NCI-H524 (cell line): ENCODE measurements around the gene CCL2.

Source experiments
- DNase-seq, 2 experiments: peaks; one replicate each; lab custom pipeline; 2025; lab: John Stamatoyannopoulos, UW

Gene CCL2

DNA sequence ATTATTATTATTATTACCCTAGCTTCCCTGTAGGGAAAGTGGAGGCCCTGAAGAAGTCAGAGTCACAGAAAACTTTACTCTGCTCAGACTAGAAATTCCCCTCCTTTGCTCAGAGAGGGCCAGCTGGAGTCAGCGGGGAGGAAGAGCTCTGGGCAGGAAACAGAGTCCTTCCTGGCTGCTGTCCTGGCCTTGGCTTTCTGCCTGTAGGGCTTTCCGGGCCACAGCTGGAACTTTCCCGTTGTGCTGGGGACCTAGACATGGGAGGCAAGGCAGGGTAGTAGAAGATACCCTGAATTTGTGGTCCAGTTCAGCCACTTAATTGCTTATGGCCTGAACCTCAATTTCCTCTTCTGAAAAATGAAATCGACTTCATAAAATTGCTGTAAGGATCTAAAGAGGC, 14.0 kb upstream of the CCL2 start:
- no peak for DNase-seq

DNA sequence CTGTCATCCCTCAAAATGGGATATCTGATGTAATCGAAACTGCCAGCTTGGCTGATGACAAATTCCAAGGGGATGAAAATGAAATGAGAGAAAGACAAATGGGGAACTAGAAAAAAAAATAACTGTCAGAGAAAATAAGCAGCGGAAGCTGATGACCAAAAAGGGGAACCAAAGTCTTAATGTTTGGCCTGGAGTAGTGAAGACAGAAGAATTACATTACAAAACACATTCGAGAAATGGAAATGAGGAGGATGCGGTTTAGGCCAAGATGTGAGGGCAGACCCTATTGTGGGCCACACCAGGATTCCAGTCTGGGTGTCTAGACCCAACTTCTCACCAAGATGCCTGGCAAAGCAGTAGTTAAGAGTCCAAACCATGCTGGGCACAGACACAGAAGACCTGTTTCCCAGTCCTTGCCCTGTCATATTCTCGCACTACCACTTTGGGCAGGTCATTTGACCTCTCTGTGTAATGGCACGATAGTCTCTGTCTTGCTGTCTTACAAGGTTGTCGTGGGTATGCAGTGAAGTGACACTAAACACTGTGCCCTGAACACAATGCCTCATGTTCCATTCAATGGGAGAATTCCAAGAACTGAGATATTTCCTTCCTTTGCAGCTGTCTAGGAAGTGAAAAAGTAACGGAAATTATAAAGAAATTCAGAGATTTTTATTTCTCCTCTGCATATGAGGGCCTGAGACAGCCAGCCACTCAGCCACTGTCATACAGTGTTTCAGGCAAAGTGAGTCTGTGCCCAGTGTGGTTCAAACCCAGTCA, 12.3 kb upstream of the CCL2 start:
- DNase-seq = no peak

DNA sequence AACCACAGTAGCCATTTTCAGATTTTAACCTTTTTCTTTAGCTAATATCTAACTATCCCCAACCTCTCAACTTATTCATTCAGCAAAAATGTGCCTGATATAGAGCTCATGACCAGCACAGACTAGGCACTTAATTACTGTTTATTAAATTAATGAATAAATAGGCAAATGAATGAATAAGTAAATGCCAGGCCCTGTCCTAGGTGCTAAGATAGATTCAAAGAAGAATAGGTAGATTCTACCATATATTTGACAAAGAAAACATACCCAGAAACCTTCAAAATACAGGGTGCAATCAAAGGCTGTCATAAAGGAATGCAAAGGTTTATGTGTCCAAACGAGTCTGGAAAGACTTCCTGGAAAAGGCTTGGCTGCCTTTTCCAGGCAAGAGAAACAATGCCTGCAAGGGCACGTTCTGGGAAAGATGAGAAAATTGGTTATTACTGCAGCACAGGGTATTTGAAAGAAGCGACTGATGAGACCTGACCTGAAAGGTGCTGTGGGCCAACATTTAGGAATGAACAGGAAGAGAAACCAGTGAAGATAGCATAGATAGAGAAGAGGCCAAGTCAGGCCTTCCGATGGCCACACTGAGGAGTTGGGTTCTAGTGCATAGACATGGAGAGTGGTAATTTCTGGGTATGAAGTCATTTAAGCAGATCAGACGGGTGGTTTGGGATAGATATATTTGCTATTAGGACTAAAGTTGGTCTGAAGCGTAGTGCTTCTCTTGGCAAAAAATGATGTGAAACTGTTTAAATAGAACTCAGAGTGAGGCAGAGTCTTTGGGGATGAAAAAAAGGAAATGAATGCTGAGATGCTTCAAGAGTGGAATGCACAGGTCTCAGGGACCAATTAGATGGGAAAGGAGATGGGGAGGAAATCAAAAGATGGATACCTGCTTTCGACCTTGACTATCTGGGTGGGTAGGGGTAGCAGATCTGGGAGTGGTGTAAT, 11.4 kb upstream of the CCL2 start:
- no peak for DNase-seq

DNA sequence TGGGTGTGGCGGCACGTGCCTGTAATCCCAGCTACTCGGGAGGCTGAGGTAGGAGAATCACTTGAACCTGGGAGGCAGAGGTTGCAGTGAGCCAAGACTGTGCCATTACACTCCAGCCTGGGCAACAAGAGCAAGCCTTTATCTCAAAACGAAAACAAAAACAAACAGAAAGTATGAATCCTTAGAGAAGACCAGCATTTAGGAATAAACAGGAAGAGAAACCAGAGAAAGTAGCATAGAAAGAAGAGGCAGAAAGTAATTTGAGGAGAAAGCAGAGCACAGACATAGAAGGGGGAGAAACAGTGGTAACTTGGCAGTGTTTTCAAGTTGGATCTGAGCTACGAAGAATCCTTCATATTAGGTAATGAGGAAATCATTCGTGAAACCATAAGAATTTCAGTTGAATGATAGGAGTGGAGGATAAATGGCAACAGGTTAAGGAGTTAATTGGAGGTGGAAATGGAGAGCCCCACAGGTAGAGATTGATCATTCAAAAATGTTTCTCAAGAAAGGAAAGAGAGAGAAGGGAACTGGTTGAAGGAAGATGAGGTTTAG, 9.7 kb upstream of the CCL2 start:
- DNase-seq = no peak

DNA sequence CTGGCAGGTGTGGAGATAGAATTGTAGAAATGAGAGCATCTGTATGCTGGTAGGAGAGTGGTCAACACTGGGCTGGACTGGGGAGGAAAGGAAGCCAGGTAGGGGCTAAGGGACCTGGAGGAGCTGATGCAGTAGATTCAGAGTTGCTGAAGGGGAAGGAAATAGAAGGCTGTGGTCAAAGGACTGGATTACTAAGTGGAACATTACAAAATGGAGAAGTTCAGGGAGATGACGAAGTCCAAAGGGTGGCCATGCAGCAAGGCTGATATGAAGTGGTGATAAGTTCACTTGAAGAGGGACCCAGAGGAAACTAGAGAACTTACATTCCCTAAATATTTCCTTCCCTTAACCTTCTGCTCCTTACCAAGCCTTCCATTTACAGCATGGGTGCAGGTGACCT, 8.6 kb upstream of the CCL2 start:
- DNase-seq = no peak

DNA sequence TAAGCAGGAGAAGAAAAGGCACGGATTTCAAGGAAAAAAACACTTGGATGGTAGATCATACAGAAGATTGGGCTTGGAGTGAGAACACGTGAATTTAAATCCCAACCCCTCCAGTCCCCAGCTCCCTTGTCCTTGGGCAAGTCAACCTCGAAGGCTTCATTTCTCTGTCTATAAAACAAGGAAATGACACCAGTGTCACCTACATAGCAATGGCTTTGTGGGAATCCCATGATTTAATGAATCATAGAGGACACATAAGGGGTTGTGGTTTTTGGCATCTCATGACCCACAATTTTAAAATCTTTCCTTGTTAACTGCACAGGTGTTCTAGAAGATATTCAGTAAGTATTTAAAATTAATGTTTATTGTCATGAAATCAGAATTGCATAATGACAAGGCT, 8.2 kb upstream of the CCL2 start:
- no peak for DNase-seq

DNA sequence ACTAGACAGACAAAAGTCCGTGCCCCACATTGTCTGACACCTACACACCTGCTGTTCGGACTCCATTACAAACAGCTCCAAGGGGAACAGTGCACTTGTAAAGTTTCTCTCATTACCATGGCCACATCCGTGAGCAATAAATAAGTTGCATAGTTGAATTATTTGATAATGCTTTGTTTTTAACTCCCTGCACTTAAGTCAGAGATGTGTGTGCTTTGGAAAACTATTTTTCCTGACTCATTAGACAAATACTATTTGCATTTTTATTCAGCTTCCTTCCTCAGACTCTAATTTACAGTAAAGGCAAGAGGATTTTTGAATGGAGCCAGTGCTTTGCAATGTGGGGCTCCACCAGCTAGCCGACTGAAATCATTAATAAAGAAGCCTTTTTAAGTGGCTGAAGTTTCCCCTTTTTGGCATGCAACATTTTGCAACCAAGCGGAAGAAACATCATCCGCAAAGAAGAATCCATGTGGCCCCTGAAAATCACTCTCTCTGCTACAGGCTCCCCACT, 6.5 kb upstream of the CCL2 start:
- no peak for DNase-seq

DNA sequence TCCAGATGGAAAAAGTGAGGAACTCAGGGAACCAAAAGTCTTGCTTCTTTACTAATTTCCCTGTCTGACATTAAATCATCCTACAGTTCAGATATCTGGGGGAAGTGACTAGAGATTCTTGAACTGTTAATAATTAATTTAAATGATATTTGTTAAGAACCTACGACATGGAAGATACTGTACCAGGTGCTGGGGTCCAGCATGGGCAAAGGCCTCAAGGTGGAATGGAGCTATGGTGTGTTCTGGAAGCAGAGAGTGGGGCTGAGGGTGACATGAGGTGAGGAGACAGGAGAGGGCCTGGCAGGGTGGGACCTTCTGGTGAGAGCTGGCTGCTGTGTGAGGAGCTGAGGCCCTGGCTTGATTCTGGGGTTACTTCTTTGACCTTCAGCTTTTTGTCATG, 6.0 kb upstream of the CCL2 start:
- DNase-seq = no peak

DNA sequence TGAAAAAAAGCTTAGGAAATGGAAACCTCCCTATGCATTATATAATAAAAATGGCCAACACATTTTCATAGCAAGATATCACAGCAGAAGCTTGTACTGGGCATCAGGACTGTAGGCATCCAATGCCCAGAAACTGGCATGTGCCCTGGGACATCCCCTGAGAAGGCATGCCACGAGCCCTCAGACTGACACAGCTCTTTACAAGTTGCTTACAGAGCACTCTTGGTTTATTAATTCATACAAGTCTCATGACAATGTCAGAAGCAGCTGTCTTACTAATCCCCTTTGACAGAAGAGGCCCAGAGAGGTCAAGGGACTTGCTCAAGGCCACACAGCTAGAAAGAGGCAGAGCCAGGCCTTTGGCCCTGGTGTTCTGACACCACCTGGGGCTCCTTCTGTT, 5.6 kb upstream of the CCL2 start:
- no peak for DNase-seq

DNA sequence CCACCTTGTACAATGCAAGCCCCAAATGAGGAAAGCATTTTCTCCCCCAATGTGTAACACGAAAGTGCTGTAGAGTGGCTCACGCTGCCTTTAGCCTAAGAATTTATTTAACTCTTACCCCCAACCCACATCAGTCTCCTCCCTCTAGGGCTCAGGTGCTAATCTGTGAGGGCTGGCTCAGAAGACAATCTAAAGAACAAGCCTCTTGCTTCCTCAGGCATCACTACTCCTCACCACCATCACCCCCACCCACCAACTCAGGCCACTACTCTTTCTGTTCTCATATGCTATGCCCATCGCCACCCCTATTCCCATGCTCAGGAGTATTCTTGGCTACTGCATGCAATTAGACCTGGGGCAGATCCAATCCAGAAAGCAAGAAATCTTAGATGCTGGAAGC, 3.9 kb upstream of the CCL2 start:
- DNase-seq = no peak

DNA sequence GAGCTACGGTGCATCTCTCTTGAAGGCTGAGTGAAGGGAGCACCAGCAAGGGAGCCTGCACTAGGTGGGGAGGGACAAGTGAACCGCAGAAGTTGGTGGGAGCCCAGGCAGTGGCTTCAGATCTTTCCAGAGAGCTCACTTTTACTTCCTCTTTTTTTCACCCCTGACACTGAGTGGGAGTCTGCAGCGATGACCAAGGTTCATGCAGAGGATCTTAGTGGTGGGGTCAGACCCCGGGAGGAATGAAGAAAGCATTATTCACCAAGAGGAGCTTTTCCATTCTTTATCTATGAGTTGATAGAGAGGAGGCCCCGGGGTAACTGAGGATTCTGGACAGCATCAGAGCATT, 3.0 kb upstream of the CCL2 start:
- DNase-seq = no peak

DNA sequence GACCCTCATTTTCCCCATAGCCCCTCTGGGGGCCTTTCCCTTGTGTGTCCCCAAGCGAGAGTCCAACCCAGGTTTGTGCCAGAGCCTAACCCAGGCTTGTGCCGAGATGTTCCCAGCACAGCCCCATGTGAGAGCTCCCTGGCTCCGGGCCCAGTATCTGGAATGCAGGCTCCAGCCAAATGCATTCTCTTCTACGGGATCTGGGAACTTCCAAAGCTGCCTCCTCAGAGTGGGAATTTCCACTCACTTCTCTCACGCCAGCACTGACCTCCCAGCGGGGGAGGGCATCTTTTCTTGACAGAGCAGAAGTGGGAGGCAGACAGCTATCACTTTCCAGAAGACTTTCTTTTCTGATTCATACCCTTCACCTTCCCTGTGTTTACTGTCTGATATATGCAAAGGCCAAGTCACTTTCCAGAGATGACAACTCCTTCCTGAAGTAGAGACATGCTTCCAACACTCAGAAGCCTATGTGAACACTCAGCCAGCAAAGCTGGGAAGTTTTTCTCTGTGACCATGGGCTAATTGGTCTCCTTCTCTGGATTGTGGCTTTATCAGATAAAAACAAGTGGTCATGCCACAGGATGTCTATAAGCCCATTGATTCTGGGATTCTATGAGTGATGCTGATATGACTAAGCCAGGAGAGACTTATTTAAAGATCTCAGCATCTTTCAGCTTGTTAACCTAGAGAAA, 2.5 kb upstream of the CCL2 start:
- DNase-seq = no peak

DNA sequence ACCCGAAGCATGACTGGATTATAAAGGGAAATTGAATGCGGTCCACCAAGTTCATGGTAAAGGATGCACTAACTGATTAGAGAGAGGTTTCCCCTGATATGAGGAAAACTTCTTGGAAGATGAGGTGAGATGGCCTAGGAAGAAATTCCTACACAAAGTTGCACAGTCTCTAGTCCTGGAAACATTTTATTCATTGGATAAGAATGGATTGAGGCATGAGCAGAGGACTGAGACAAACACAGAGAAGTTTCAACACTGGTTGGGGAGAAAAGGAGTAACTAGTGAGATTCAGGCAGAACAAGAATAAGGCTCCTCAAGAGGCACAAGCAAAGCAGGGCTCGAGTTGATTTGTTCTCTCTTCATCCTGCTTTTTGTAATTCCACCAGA, 2.0 kb upstream of the CCL2 start:
- DNase-seq = no peak

DNA sequence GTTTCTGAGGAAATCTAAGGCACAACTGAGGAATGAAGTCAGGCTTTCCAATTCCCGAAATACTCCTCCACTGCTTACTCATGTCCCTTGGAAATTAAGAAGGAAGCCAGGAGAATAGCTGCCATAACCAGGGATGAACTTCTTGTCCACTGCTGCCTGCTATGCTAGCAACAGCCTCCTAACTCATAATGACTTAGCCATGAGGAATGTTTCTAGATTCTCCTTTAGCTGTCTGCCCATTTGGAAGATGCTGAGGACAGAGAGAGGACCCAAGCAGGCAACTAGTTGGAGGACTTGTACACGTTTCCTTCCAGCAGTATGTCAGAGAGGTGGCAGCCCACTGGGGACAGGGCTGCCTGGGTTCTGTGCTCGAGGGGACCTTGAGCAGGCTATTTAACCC, 939 bp upstream of the CCL2 start:
- no peak for DNase-seq

DNA sequence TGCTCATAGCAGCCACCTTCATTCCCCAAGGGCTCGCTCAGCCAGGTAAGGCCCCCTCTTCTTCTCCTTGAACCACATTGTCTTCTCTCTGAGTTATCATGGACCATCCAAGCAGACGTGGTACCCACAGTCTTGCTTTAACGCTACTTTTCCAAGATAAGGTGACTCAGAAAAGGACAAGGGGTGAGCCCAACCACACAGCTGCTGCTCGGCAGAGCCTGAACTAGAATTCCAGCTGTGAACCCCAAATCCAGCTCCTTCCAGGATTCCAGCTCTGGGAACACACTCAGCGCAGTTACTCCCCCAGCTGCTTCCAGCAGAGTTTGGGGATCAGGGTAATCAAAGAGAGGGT, 272 bp downstream of the CCL2 start:
- DNase-seq = no peak

DNA sequence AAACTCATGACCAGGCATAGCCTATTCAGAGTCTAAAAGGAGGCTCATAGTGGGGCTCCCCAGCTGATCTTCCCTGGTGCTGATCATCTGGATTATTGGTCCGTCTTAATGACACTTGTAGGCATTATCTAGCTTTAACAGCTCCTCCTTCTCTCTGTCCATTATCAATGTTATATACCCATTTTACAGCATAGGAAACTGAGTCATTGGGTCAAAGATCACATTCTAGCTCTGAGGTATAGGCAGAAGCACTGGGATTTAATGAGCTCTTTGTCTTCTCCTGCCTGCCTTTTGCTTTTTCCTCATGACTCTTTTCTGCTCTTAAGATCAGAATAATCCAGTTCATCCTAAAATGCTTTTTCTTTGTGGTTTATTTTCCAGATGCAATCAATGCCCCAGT, 756 bp downstream of the CCL2 start:
- no peak for DNase-seq

DNA sequence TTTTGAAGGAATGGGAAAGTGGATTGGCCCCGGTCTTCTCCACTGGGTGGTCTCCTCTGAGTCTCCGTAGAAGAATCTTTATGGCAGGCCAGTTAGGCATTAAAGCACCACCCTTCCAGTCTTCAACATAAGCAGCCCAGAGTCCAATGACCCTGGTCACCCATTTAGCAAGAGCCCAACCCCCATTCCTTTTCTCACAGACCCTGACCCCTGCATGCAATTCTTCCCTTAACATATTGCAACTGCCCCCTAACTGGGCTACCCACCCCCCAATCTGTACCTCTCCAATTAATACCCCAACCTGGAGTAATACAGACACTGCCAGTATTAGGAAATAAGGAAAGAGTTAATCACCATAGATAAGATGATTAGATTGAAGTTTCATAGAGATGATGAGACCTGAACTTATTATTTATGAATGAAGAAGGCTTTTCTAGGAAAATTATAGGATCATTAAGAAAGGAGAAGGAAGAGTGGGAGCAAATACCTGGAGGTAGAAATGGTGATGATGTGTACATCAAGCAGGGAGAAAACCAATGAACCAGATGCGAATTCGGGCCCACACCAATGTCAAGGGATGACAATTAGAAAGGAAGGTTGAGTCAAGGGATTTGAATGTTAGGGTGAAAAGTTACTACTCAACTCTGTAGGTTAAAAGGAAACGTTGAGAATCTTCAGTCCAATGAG, 2.4 kb downstream of the CCL2 start:
- no peak for DNase-seq

DNA sequence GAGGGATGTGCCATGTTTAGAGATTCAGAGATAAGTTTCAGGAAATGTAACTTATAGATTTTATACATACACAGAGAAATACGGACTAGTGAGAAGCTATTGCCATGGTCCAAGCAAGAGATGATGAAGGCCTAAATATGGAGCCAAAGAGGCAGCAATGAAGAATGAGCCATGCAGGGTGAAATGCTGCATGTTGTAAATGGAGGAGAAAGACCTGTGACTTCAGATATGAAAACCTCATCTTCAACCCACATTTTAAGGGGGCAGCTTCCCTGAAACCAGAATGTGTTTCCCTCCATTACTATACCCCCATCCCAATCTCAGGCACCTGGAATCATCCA, 2.9 kb downstream of the CCL2 start:
- no peak for DNase-seq

DNA sequence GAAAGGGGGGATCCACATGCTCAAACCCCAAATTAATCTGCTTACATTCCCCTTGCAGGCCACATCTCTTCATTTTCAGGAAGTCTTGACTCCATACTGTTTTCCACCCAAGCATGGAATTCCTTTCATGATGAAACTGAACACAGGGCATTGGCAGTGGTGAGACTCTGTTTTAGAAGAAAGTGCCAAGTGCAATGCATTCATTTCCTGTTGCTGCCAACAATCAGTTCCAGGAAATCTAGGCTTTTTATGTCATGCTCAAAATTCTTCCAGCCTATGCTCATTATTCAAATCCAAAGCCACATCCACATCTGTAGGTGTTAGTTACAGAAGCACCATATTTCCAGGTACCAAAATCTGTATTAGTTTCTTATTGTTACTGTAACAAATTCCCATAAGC, 4.1 kb downstream of the CCL2 start:
- DNase-seq = no peak

DNA sequence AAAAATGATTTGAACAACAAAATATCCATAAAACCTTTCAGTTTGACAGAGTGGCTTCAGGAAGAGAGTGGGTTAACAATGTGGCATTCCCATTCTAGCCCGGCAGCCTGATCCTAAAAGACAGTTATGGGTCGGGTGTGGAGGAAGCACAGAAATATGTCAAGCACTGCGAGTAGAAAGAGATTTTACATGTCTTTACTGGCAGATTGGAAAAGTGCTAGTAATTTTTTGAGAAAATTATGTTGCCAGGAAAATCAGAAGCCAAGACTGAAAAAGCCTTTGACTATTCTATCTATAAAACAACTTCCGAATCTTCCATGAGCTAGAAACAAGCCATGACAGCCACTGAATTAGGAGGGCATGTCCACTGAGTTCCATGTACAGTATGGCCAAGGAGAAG, 5.8 kb downstream of the CCL2 start:
- DNase-seq = no peak

DNA sequence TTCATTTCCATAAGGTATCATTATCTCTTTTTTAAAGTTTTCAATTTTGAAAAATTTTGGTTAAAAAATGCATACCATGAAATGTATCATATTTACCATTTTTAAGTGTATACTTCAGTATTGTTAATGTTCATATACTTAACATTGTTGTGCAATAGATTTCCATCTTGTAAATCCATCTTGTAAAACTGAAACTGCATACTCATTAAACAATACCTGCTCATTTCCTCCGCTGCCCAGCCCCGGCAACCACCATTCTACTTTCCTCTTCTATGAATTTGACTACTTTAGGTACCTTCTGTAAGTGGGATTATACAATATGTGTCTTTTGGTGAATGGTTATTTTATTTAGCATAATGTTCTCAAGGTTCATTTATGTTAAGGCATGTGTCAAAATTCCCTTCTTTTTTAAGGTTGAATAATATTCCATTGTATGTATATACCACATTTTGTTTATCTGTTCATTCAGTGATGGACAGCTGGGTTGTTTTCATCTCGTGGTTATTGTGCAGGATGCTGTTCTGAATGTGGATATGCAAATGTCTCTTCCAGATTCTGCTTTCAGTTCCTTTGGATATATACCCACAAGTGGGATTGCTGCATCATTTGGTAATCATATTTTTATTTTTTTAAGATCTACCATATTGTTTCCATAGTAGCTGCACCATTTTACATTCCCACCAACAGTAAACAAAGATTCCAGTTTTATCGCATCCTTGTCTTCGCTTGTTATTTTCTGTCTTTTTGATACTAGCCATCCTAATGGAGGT, 6.7 kb downstream of the CCL2 start:
- DNase-seq = no peak
